Measurements from ENCODE around the gene GREB1L. TPM values are rescaled to one million over a fixed set of nuclear protein-coding genes. Genes with fewer than 3 reads are reported as not detected.

Gene GREB1L
- 3.5 to 7.5 TPM (median 5.3 TPM) in 5 replicates for total RNA-seq (2022; extraction: Qiagen RNA extraction)

DNA sequence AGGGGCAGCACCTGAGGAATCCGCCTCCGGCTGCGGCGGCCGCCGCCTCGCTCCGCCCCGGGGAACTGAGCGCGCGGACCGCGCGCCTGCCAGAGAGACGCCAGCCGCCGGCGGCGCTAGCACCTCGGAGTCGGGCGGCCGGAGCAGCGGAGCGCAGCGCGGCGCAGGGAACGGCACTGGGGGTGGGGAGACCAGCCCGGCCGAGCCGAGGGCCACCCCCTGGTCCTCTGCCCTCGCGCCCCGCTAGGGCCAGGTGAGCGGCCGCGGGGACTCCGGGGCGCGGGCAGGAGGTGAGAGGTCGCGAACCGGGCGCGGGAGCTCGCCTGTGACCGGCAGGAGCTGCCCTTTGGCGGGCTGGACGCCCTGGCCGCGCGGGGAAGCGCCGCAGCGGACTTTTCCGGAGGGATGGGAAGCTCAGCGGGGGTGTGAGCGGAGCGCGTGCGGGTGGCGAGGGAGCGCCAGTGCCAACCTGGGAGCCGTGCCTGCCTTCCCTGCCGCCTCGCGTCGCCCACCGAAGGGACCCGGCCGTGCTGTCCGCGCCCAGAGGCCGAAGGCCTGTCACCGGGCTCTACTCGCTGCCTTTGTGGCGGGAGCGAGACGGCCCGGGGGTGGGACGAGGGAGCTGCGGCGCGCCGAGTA is at the start of gene GREB1L:
TSS of gene GREB1L (plus strand) at position 92 of the 639 bp plus-strand sequence. CDS start 141,287 bp downstream, outside the sequence.

Other genes with a start within 250 kb of the GREB1L start
- 18.9 to 28.0 TPM (median 24.5 TPM) in 5 replicates for gene ROCK1, start 130.4 kb upstream of the GREB1L start, total RNA-seq (2022; extraction: Qiagen RNA extraction)